Endothelial cell of umbilical vein (primary cell): Measurements from ENCODE around the gene MGLL. TPM values are rescaled to one million over a fixed set of nuclear protein-coding genes. Genes with fewer than 3 reads are reported as not detected.

Experiments
- BruUV-seq: library from RNA; stranded (reverse); fragments of 400-500 nt; replicated peaks from 2 replicates; lab custom pipeline; 2021; lab: Mats Ljungman, UMichigan
- CTCF ChIA-PET: fragments of 300-600, 350-600 bp; sonication (Branson Sonifier 250); formaldehyde crosslinking; loops from one replicate; lab custom pipeline; 2021; ENCODE audit warnings: antibody characterized with exemption, inconsistent platforms; lab: Charles Lee
- POLR2A ChIA-PET: fragments of 300-600, 350-600 bp; sonication (Branson Sonifier 250); formaldehyde crosslinking; loops from one replicate; lab custom pipeline; 2021; ENCODE audit warnings: antibody characterized with exemption, inconsistent platforms; lab: Charles Lee
- DNase-seq: peaks from one replicate; pipeline ENCODE4 v3.0.0-alpha.2; 2011; ENCODE audit warnings: low read depth, low spot score
- FAIRE-seq: peaks from 2 replicates; lab custom pipeline; 2011; peaks lifted over from hg19 to GRCh38; lab: Jason Lieb, UNC
- H2AFZ ChIP-seq: 2 replicates; pipeline ENCODE4 v1.6.0; 2012; ENCODE audit warnings: low read depth, low read length, control low read depth, inconsistent platforms
- H3K27ac ChIP-seq: 2 replicates; pipeline ENCODE4 v1.5.1; 2011; ENCODE audit warnings: low read depth, mild to moderate bottlenecking, control low read depth, low read length, moderate library complexity; ENCODE audit not compliant: insufficient read depth
- H3K27me3 ChIP-seq, 2 experiments: 2 replicates each; pipeline versions ENCODE4 v1.6.0 to v1.6.1; 2011; ENCODE audit warnings: low read length in 2 of 2, mixed read lengths in 1 of 2; ENCODE audit not compliant: control insufficient read depth in 2 of 2, insufficient read depth in 2 of 2
- H3K36me3 ChIP-seq, 2 experiments: 2 replicates in 1 of 2; 3 replicates in 1 of 2; pipeline ENCODE4 v1.5.1; 2011; ENCODE audit warnings: low read length in 2 of 2, mild to moderate bottlenecking in 1 of 2, moderate library complexity in 1 of 2; ENCODE audit not compliant: control insufficient read depth in 2 of 2, insufficient read depth in 2 of 2; ENCODE audit errors: extremely low read depth in 1 of 2
- H3K4me1 ChIP-seq: 3 replicates; pipeline ENCODE4 v1.5.1; 2011; ENCODE audit warnings: mild to moderate bottlenecking, low read length; ENCODE audit not compliant: control insufficient read depth, insufficient read depth; ENCODE audit errors: extremely low read depth
- H3K4me2 ChIP-seq: 2 replicates; pipeline ENCODE4 v1.6.1; 2011; ENCODE audit warnings: low read length, control low read depth, mixed read lengths; ENCODE audit not compliant: insufficient read depth
- H3K4me3 ChIP-seq, 3 experiments: fragments of 200-600 bp in 1 of 3; sonication (generic), shearing (Covaris generic) in 1 of 3; replicated peaks in 1 of 3; 2 replicates each; pipeline ENCODE4 v1.5.1; 2011 to 2016; ENCODE audit warnings: control low read depth in 3 of 3, low read length in 3 of 3, mild to moderate bottlenecking in 2 of 3, inconsistent platforms in 1 of 3, low read depth in 1 of 3, moderate library complexity in 1 of 3; ENCODE audit not compliant: insufficient read depth in 1 of 3
- H3K79me2 ChIP-seq: 2 replicates; pipeline ENCODE4 v1.6.0; 2012; ENCODE audit warnings: low read length, inconsistent platforms; ENCODE audit not compliant: control insufficient read depth, insufficient read depth
- H3K9ac ChIP-seq: replicated peaks from 2 replicates; pipeline ENCODE3; 2011; ENCODE audit warnings: low read length, control low read depth; ENCODE audit not compliant: insufficient read depth; ENCODE audit errors: extremely low read depth
- H3K9me1 ChIP-seq: replicated peaks from 3 replicates; pipeline ENCODE4 v1.6.0; 2011; ENCODE audit warnings: mild to moderate bottlenecking, low read length; ENCODE audit not compliant: control insufficient read depth, insufficient read depth; ENCODE audit errors: extremely low read depth
- H3K9me3 ChIP-seq: replicated peaks from 2 replicates; pipeline ENCODE4 v1.5.1; 2012; ENCODE audit warnings: low read length, inconsistent platforms; ENCODE audit not compliant: control insufficient read depth, insufficient read depth
- H4K20me1 ChIP-seq: replicated peaks from 2 replicates; pipeline ENCODE3; 2011; ENCODE audit warnings: mild to moderate bottlenecking, low read length; ENCODE audit not compliant: control insufficient read depth, insufficient read depth; ENCODE audit errors: extremely low read depth
- EZH2 ChIP-seq: IDR thresholded peaks from 2 replicates; pipeline ENCODE4 v1.6.1; 2012; ENCODE audit warnings: borderline replicate concordance, low read depth, mild to moderate bottlenecking, moderate library complexity, low read length, inconsistent platforms; ENCODE audit not compliant: severe bottlenecking
- FOS ChIP-seq: IDR thresholded peaks from 2 replicates; pipeline ENCODE4 v1.6.1; 2011; ENCODE audit warnings: mild to moderate bottlenecking, low read length, moderate library complexity, borderline replicate concordance; ENCODE audit not compliant: insufficient read depth
- GATA2 ChIP-seq: IDR thresholded peaks from 2 replicates; pipeline ENCODE4 v1.7.0; 2011; ENCODE audit warnings: low read depth, mild to moderate bottlenecking, moderate library complexity, mixed read lengths, low read length; ENCODE audit not compliant: insufficient read length, insufficient read depth
- JUN ChIP-seq: IDR thresholded peaks from 2 replicates; pipeline ENCODE4 v1.6.1; 2011; ENCODE audit warnings: borderline replicate concordance, low read depth; ENCODE audit not compliant: insufficient read length, insufficient read depth
- MAX ChIP-seq: IDR thresholded peaks from 2 replicates; pipeline ENCODE4 v1.6.1; 2011; ENCODE audit not compliant: insufficient read depth, insufficient read length
- MYC ChIP-seq: IDR thresholded peaks from one replicate; pipeline ENCODE4 v1.6.1; 2011; ENCODE audit warnings: mild to moderate bottlenecking, low read depth, low read length
- POLR2A ChIP-seq: IDR thresholded peaks from 2 replicates; pipeline ENCODE4 v1.6.1; 2012; ENCODE audit warnings: low read depth, mild to moderate bottlenecking, control low read depth, low read length
- POLR2AphosphoS5 ChIP-seq: IDR thresholded peaks from 2 replicates; pipeline ENCODE4 v1.6.1; 2012; ENCODE audit warnings: low read depth, mild to moderate bottlenecking, control low read depth, low read length, moderate library complexity; ENCODE audit not compliant: insufficient read depth
- dilution Hi-C: fragments of 300-500 bp; cut with MboI; formaldehyde crosslinking; loops from one replicate; pipeline ENCODE4 v1.15.0; 2019; ENCODE audit warnings: low sequenced_read_pairs; ENCODE audit not compliant: extremely low pct_ligation_motif_present
- intact Hi-C: fragments of 100-400 bp; cut with micrococcal nuclease; formaldehyde crosslinking; loops from one replicate; pipeline ENCODE4 v1.10.0; 2022
- polyA plus RNA-seq, 4 experiments: library from polyadenylated mRNA; depleted of rRNA in 3 of 4; stranded (reverse) in 3 of 4; unstranded in 1 of 4; fragments of >200 nt; gene quantifications; 2 replicates each; pipeline versions ENCODE4 v1.2.1 to v1.2.3, GENCODE V29; 2011 to 2012; ENCODE audit warnings: missing spikeins in 1 of 4
- total RNA-seq: library from RNA; stranded (reverse); gene quantifications from 2 replicates; pipeline ENCODE4 v1.2.3, GENCODE V29; 2021
- TF ChIP-seq, protein P1 (sequence below), 2 donors: IDR thresholded peaks; 1 replicate in 1 of 2; 2 replicates in 1 of 2; pipeline ENCODE4 v1.5.1; 2011; ENCODE audit warnings: low read length in 2 of 2, mild to moderate bottlenecking in 2 of 2, moderate library complexity in 2 of 2, control low read depth in 1 of 2, inconsistent platforms in 1 of 2, low read depth in 1 of 2; ENCODE audit not compliant: insufficient read depth in 1 of 2; ENCODE audit errors: extremely low read depth in 1 of 2

The MGLL gene
- total and polyA plus RNA-seq, 2 donors (not counting 3 experiments of a cell fraction or from before 2014, with no cell fraction given) = 30.7 to 60.2 TPM

- no peak for DNase-seq
- POLR2A ChIA-PET = no interaction called here
- H3K9me1 ChIP-seq = no peaks in the 10 kb centered on the region
- H3K4me2 ChIP-seq = no peak overlapping the region
- H3K79me2 ChIP-seq = no peaks in the 10 kb centered on the region
- BruUV-seq = no TSS peak
- TF ChIP-seq GATA2 (no peak), POLR2AphosphoS5 (no peak), MAX (no peak), FOS (no peak), EZH2 (no peak), POLR2A (no peak), JUN (no peak), MYC (no peak)
- TF ChIP-seq, protein P1, sequence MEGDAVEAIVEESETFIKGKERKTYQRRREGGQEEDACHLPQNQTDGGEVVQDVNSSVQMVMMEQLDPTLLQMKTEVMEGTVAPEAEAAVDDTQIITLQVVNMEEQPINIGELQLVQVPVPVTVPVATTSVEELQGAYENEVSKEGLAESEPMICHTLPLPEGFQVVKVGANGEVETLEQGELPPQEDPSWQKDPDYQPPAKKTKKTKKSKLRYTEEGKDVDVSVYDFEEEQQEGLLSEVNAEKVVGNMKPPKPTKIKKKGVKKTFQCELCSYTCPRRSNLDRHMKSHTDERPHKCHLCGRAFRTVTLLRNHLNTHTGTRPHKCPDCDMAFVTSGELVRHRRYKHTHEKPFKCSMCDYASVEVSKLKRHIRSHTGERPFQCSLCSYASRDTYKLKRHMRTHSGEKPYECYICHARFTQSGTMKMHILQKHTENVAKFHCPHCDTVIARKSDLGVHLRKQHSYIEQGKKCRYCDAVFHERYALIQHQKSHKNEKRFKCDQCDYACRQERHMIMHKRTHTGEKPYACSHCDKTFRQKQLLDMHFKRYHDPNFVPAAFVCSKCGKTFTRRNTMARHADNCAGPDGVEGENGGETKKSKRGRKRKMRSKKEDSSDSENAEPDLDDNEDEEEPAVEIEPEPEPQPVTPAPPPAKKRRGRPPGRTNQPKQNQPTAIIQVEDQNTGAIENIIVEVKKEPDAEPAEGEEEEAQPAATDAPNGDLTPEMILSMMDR (IDR thresholded peaks at IDR 0.05; ENCODE audit: extremely low read depth in 1 of 2, insufficient read depth in 1 of 2, low read depth in 1 of 2, low read length in 2 of 2) = no peak
- no peaks in the 10 kb centered on the region for H3K27me3 ChIP-seq
- no peak for FAIRE-seq
- peaks cover 10% of the 10 kb centered on the region for H3K4me1 ChIP-seq
- H4K20me1 ChIP-seq = no peaks in the 10 kb centered on the region
- CTCF ChIA-PET = interaction anchor here (1.4 kb wide), 1 partner anchor 8 kb away, joined by 3 read pairs; no protein-coding TSS in a partner anchor
- no peak overlapping the region for H2AFZ ChIP-seq
- dilution Hi-C loops = no loop called here
- no peak overlapping the region for H3K4me3 ChIP-seq
- peaks cover 0 to 3% of the 10 kb centered on the region in 2 experiments for H3K36me3 ChIP-seq
- no peak overlapping the region for H3K9ac ChIP-seq
- intact Hi-C loops = no loop called here
- no peaks in the 10 kb centered on the region for H3K9me3 ChIP-seq
- H3K27ac ChIP-seq = no peak overlapping the region
Observed at GRCh38 chr3:127718916-127719290, 103.4 kb downstream of the MGLL start.
